ENCODE data around the gene PRPH. TPM values are rescaled to one million over a fixed set of nuclear protein-coding genes. Genes with fewer than 3 reads are reported as not detected.

Gene PRPH
- polyA plus RNA-seq, 4 donors = 9.1 to 89.9 TPM; not detected in 2

DNA sequence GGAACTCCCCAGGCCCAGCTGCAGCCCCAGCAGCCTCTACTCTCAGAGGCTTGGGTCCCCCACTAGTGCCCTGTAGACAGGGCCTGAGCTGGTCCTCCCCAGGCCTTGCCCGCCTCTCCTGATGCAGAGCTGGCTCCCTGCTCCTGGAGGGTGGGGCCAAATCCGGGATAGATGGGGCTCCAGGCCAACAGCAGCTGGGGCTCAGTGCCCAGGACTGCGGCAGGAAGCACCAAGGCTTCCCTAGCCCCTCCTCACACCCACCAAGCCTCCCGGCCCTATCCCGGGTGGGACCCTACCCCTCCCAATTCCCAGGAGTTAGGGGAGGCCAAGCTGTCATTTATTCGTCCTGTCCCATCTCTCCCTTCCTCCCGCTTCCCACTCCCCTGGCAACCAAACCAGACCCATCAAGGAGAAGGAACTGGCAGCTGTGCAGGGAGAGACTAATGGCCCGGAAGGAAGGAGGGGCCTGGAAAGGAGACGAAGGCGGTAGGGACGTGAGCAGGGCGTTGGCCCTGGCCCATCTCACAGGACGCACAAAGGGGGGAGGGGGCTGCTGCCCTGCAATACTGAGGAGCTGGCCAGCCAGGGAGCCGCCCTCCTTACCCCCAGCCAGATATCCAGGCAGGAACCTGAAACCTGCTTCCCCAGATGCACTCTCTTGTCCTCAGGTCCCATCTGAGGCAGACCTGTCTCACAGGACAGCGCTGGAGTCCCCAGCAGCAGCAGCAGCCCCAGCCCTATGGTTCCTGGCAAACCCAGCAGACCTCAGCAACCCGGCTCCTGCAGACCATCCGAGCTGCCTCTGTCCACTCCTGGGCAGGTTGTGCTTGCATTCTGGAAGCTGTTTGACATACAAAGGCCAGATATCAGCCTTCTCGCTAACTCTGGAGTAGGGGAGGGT lies 1.6 kb upstream of the PRPH start:
- Histone ChIP-seq H3K36me3 (ENCODE audit: control insufficient read depth in 3 of 3, insufficient read depth in 2 of 3, low read depth in 1 of 3, low read length in 3 of 3) (no peaks in the 10 kb centered on the region), H3K27ac (ENCODE audit: low read depth in 1 of 3, low read length in 2 of 3) (peak overlapping the region in 1 of 3 donors; percentile 55), H3K9me3 (ENCODE audit: control insufficient read depth in 2 of 2, insufficient read depth in 1 of 2, low read depth in 1 of 2, low read length in 1 of 2) (no peaks in the 10 kb centered on the region), H3K27me3 (ENCODE audit: control insufficient read depth in 3 of 3, insufficient read depth in 3 of 3, low read length in 3 of 3) (peaks cover 9 to 67% (median 24%) of the 10 kb centered on the region in 3 donors), H3K4me1 (ENCODE audit: control insufficient read depth in 3 of 3, insufficient read depth in 2 of 3, low read depth in 1 of 3, low read length in 2 of 3) (peaks cover 1 to 13% (median 7%) of the 10 kb centered on the region in 3 donors), H3K4me3 (ENCODE audit: low read depth in 1 of 3, low read length in 3 of 3) (peak overlapping the region in 1 of 3 donors; percentile 25)
- FAIRE-seq = no peak
- WGBS, 3 donors = 12 to 29% (median 24%) methylated on average over 17 to 18 of the region's 18 CpGs
- DNase-seq = peak in 1 of 2 donors; percentile 28

DNA sequence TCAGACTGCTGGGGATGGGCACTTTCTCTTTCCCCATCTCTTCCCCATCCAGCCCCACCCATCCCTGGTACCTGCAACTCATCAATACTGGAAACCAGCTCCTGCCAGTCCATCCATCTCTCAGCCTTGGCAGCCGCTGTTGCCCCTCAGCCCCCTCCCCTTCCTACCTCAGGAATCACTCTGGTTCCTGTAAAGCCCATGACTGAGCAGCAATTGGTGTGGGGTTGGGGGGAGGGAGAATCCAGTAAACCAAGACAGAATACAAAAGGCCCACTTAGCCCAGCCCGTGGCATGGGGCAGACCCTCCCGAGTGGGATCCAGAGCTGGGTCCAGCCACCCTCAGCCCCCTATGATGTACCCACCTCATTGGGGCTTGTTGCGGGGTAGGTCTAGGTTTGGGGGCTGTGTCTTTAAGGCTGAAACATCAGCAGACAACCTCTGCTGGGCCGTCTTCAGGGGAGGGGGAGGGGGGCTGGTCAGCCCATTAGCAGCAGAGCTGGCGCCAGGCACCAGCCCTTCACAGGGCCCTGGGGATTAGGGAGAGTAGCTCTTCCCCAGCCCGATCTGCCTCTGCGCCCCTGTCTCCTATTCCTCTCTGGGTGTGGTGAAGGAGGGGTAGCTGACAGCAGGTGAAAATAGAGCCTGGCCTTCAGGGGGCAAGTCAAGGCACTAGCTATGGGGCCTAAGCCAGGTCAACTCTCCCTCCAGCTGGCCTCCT lies 702 bp upstream of the PRPH start:
- WGBS, 3 donors = 66 to 77% (median 71%) methylated on average over 6 to 8 of the region's 8 CpGs
- Histone ChIP-seq H3K36me3 (ENCODE audit: control insufficient read depth in 3 of 3, insufficient read depth in 2 of 3, low read depth in 1 of 3, low read length in 3 of 3) (no peaks in the 10 kb centered on the region), H3K27ac (ENCODE audit: low read depth in 1 of 3, low read length in 2 of 3) (peak overlapping the region in 1 of 3 donors; percentile 58), H3K4me3 (ENCODE audit: low read depth in 1 of 3, low read length in 3 of 3) (peak overlapping the region in 1 of 3 donors; percentile 25), H3K27me3 (ENCODE audit: control insufficient read depth in 3 of 3, insufficient read depth in 3 of 3, low read length in 3 of 3) (peaks cover 9 to 74% (median 26%) of the 10 kb centered on the region in 3 donors), H3K9me3 (ENCODE audit: control insufficient read depth in 2 of 2, insufficient read depth in 1 of 2, low read depth in 1 of 2, low read length in 1 of 2) (no peaks in the 10 kb centered on the region), H3K4me1 (ENCODE audit: control insufficient read depth in 3 of 3, insufficient read depth in 2 of 3, low read depth in 1 of 3, low read length in 2 of 3) (peaks cover 1 to 13% (median 7%) of the 10 kb centered on the region in 3 donors)
- DNase-seq = no peak
- FAIRE-seq = no peak

DNA sequence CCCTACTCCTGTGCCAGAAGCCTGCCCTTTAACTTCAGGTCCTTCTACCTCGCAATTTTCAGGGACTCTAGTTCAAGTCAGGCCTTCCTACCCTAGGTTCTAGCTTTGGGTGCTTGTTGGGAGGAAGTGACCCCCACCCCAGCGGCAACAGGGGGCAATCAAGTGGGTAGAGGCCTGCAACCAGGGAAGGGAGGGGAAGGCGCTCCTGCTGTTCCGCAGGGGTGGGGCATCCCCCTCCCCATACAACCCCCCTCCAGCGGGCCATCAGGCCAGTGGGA lies 204 bp upstream of the PRPH start:
- no peak overlapping the region for H3K4me3 ChIP-seq (ENCODE audit: low read depth in 1 of 3, low read length in 3 of 3)
- WGBS, 3 donors = 29 to 48% (median 37%) methylated on average over 4 to 5 of the region's 5 CpGs

DNA sequence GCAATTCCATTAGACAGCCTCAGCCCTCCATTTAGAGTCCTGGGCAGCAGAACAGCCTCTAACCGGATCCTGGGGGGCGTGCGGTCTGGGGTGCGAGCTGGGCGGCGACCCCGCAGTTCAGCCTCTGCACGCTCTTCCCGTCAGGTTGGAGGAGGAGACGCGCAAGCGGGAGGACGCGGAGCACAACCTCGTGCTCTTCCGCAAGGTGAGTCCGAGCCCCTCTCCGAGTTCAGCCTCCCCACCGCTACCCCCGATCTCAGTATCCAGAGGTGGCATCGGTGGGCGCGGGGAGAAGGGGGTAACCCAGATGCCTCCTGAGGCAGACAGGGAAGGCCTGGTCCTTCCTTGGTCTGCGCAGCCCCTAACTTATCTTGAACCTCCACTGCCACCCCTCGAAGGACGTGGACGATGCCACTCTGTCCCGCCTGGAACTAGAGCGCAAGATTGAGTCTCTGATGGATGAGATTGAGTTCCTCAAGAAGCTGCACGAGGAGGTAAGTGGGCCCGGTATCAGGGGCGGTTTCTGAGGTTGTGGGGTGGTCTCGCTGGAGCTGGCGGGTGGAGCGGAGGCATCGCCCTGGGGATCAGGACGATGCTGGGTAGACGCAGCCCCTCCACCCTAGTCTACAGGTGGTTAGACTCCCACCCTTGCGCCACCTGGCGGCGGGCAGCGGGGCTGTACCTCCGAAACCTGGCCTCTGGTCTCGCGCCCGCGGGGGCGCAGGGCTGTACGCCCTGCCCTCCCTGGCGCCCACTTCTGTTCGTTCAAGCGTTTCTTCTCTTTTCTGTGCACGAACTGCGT lies 1.3 kb downstream of the PRPH start:
- H3K9me3 ChIP-seq (ENCODE audit: control insufficient read depth in 2 of 2, insufficient read depth in 1 of 2, low read depth in 1 of 2, low read length in 1 of 2) = no peaks in the 10 kb centered on the region
- H3K27me3 ChIP-seq (ENCODE audit: control insufficient read depth in 3 of 3, insufficient read depth in 3 of 3, low read length in 3 of 3) = peaks cover 9 to 79% (median 26%) of the 10 kb centered on the region in 3 donors
- DNase-seq (peak; percentile 45 to 82), FAIRE-seq (no peak)
- H3K27ac ChIP-seq (ENCODE audit: low read depth in 1 of 3, low read length in 2 of 3) = no peak overlapping the region
- H3K4me3 ChIP-seq (ENCODE audit: low read depth in 1 of 3, low read length in 3 of 3) = peak overlapping the region in 2 of 3 donors; percentile 11 to 15
- 18 to 21% (median 20%) methylated on average over 49 to 54 of the region's 54 CpGs for WGBS, 3 donors
- peaks cover 1 to 13% (median 7%) of the 10 kb centered on the region in 3 donors for H3K4me1 ChIP-seq (ENCODE audit: control insufficient read depth in 3 of 3, insufficient read depth in 2 of 3, low read depth in 1 of 3, low read length in 2 of 3)
- H3K36me3 ChIP-seq (ENCODE audit: control insufficient read depth in 3 of 3, insufficient read depth in 2 of 3, low read depth in 1 of 3, low read length in 3 of 3) = no peaks in the 10 kb centered on the region

More for the DNA sequence above, 204 bp upstream of the PRPH start:
- Histone ChIP-seq H3K27ac (ENCODE audit: low read depth in 1 of 3, low read length in 2 of 3) (peak overlapping the region in 1 of 3 donors; percentile 58), H3K27me3 (ENCODE audit: control insufficient read depth in 3 of 3, insufficient read depth in 3 of 3, low read length in 3 of 3) (peaks cover 9 to 74% (median 26%) of the 10 kb centered on the region in 3 donors), H3K4me1 (ENCODE audit: control insufficient read depth in 3 of 3, insufficient read depth in 2 of 3, low read depth in 1 of 3, low read length in 2 of 3) (peaks cover 1 to 13% (median 7%) of the 10 kb centered on the region in 3 donors), H3K9me3 (ENCODE audit: control insufficient read depth in 2 of 2, insufficient read depth in 1 of 2, low read depth in 1 of 2, low read length in 1 of 2) (no peaks in the 10 kb centered on the region), H3K36me3 (ENCODE audit: control insufficient read depth in 3 of 3, insufficient read depth in 2 of 3, low read depth in 1 of 3, low read length in 3 of 3) (no peaks in the 10 kb centered on the region)
- DNase-seq = no peak
- FAIRE-seq = no peak

DNA sequence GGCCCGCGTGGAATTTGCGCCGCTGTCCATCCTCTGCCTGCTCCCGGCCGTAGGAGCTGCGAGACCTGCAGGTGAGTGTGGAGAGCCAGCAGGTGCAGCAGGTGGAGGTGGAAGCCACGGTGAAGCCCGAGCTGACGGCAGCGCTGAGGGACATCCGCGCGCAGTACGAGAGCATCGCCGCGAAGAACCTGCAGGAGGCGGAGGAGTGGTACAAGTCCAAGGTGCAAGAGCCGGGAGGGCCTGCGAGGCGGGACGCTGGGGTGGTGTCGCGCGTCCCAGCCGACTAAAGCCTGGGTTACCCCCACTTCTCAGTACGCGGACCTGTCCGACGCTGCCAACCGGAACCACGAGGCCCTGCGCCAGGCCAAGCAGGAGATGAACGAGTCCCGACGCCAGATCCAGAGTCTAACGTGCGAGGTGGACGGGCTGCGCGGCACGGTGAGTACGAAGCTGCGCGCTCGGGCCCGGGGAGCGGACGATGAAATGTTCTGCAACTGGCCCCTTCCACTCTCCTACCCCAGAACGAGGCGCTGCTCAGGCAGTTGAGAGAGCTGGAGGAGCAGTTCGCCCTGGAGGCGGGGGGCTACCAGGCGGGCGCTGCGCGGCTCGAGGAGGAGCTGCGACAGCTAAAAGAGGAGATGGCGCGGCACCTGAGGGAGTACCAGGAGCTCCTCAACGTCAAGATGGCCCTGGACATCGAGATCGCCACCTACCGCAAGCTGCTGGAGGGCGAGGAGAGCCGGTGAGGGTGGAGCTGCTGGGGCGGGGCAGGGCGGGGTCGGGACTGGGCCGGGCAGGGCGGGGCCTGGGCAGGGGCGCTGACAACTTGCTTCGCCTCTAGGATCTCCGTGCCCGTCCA lies 2.1 kb downstream of the PRPH start:
- 2 to 4% (median 3%) methylated on average over 56 to 77 of the region's 77 CpGs for WGBS, 3 donors
- Histone ChIP-seq H3K27ac (ENCODE audit: low read depth in 1 of 3, low read length in 2 of 3) (no peak overlapping the region), H3K4me1 (ENCODE audit: control insufficient read depth in 3 of 3, insufficient read depth in 2 of 3, low read depth in 1 of 3, low read length in 2 of 3) (peaks cover 1 to 13% (median 7%) of the 10 kb centered on the region in 3 donors), H3K36me3 (ENCODE audit: control insufficient read depth in 3 of 3, insufficient read depth in 2 of 3, low read depth in 1 of 3, low read length in 3 of 3) (no peaks in the 10 kb centered on the region), H3K27me3 (ENCODE audit: control insufficient read depth in 3 of 3, insufficient read depth in 3 of 3, low read length in 3 of 3) (peaks cover 9 to 80% (median 26%) of the 10 kb centered on the region in 3 donors), H3K4me3 (ENCODE audit: low read depth in 1 of 3, low read length in 3 of 3) (peak overlapping the region in 2 of 3 donors; percentile 1 to 11), H3K9me3 (ENCODE audit: control insufficient read depth in 2 of 2, insufficient read depth in 1 of 2, low read depth in 1 of 2, low read length in 1 of 2) (no peaks in the 10 kb centered on the region)
- peak; percentile 59 to 61 for DNase-seq
- FAIRE-seq = no peak

DNA sequence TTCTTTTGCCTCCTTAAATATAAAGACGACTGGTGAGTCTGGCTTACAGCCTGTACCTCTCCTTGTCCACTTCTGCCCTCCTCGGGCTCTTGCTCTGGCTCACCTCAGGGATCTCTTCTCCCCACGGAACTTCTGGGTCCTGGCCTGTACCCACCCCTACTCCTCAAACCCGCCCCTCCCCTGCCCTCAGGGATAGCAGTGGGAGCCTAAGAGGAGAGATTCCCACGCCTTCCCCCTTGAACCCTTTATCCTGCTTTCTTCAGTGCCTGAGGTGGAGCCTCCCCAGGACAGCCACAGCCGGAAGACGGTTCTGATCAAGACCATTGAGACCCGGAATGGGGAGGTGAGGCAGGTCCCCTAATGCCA lies 2.7 kb downstream of the PRPH start:
- Histone ChIP-seq H3K4me1 (ENCODE audit: control insufficient read depth in 3 of 3, insufficient read depth in 2 of 3, low read depth in 1 of 3, low read length in 2 of 3) (peaks cover 1 to 13% (median 7%) of the 10 kb centered on the region in 3 donors), H3K4me3 (ENCODE audit: low read depth in 1 of 3, low read length in 3 of 3) (no peak overlapping the region), H3K27ac (ENCODE audit: low read depth in 1 of 3, low read length in 2 of 3) (no peak overlapping the region), H3K36me3 (ENCODE audit: control insufficient read depth in 3 of 3, insufficient read depth in 2 of 3, low read depth in 1 of 3, low read length in 3 of 3) (no peaks in the 10 kb centered on the region), H3K27me3 (ENCODE audit: control insufficient read depth in 3 of 3, insufficient read depth in 3 of 3, low read length in 3 of 3) (peaks cover 9 to 74% (median 26%) of the 10 kb centered on the region in 3 donors), H3K9me3 (ENCODE audit: control insufficient read depth in 2 of 2, insufficient read depth in 1 of 2, low read depth in 1 of 2, low read length in 1 of 2) (no peaks in the 10 kb centered on the region)
- FAIRE-seq (no peak), DNase-seq (no peak)
- WGBS, 3 donors = 18 to 19% (median 19%) methylated on average over 8 of the region's 8 CpGs

DNA sequence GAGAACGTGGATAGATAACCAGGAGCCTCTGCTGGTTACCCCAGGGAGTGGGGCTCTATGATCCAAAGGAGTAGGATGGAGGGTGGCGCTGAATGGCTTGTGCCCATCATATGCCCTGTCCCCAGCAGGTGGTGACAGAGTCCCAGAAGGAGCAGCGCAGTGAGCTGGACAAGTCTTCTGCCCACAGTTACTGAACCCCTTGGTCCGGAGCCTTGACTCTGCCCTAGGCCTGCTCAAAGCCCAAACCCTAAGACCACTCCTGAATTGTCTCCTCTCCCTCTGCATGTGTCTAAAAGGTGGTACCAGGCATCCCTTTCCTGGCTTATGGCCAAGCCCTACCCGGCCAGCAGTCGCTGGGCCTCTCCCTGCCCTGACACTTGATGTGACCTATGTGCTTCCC lies 3.2 kb downstream of the PRPH start:
- FAIRE-seq = no peak
- Histone ChIP-seq H3K4me1 (ENCODE audit: control insufficient read depth in 3 of 3, insufficient read depth in 2 of 3, low read depth in 1 of 3, low read length in 2 of 3) (peaks cover 1 to 13% (median 7%) of the 10 kb centered on the region in 3 donors), H3K36me3 (ENCODE audit: control insufficient read depth in 3 of 3, insufficient read depth in 2 of 3, low read depth in 1 of 3, low read length in 3 of 3) (no peaks in the 10 kb centered on the region), H3K27me3 (ENCODE audit: control insufficient read depth in 3 of 3, insufficient read depth in 3 of 3, low read length in 3 of 3) (peaks cover 9 to 70% (median 26%) of the 10 kb centered on the region in 3 donors), H3K4me3 (ENCODE audit: low read depth in 1 of 3, low read length in 3 of 3) (no peak overlapping the region), H3K27ac (ENCODE audit: low read depth in 1 of 3, low read length in 2 of 3) (no peak overlapping the region), H3K9me3 (ENCODE audit: control insufficient read depth in 2 of 2, insufficient read depth in 1 of 2, low read depth in 1 of 2, low read length in 1 of 2) (no peaks in the 10 kb centered on the region)
- DNase-seq = peak in 1 of 2 donors; percentile 46
- WGBS, 3 donors = 28 to 41% (median 35%) methylated on average over 6 of the region's 6 CpGs
